RWPE2 (cell line): ENCODE data around the gene MITF.

Experiments used
- ATAC-seq: fragments of 200-7000 bp; cut with Tn5 transposase; 3 replicates; pipeline ENCODE4 v1.9.1; 2021; ENCODE audit warnings: low read depth
- DNase-seq: peaks from one replicate; pipeline ENCODE4 v3.0.0-alpha.2; 2020; ENCODE audit warnings: low spot score
- H3K27ac ChIP-seq: fragments of 450-650 bp; 2 replicates; pipeline ENCODE4 v1.5.1; 2017; ENCODE audit warnings: mild to moderate bottlenecking; ENCODE audit not compliant: poor library complexity, severe bottlenecking
- H3K27me3 ChIP-seq: fragments of 250-450 bp; sonication (Bioruptor Pico); 2 replicates; pipeline ENCODE4 v1.5.1; 2021; ENCODE audit warnings: mild to moderate bottlenecking, moderate library complexity; ENCODE audit not compliant: insufficient read depth, poor library complexity, severe bottlenecking
- H3K36me3 ChIP-seq: fragments of 250-450 bp; sonication (Bioruptor Pico); 2 replicates; pipeline ENCODE4 v1.5.1; 2020; ENCODE audit warnings: low read depth, mild to moderate bottlenecking, moderate library complexity
- H3K4me1 ChIP-seq: fragments of 250-450 bp; sonication (Bioruptor Pico); 2 replicates; pipeline ENCODE4 v1.5.1; 2021; ENCODE audit warnings: mild to moderate bottlenecking, moderate library complexity; ENCODE audit not compliant: insufficient read depth, poor library complexity, severe bottlenecking
- H3K4me3 ChIP-seq: fragments of 250-450 bp; sonication (Bioruptor Pico); 2 replicates; pipeline ENCODE4 v1.5.1; 2021; ENCODE audit warnings: mild to moderate bottlenecking, moderate library complexity; ENCODE audit not compliant: severe bottlenecking
- H3K9me3 ChIP-seq: fragments of 250-450 bp; sonication (Bioruptor Pico); 2 replicates; pipeline ENCODE4 v1.5.1; 2021; ENCODE audit warnings: mild to moderate bottlenecking, moderate library complexity; ENCODE audit not compliant: severe bottlenecking
- TF ChIP-seq, protein P1 (sequence below): fragments of 450-650 bp; IDR thresholded peaks from one replicate; pipeline ENCODE4 v1.5.1; 2017; ENCODE audit warnings: mild to moderate bottlenecking, moderate library complexity; ENCODE audit not compliant: poor library complexity, severe bottlenecking

The MITF gene

DNA sequence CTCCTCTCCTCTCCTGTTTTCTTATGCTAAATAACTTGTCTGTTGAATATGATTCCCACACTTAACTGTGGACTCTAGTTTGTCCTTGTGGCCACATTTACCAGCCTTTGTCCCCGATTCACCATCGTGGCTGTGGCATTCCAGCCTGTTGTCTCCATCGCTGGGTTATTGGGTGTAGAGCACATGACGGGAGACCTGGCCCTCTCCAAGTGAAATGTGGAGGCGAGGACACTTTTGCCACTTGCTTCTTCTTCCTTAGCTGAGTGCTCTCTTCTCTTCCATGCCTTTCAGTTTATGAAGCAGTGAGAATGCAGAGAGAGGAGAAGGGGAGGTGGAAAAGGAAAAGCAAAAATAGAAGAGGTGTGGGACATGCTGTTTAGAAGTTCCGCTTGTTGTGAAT is 198.8 kb downstream of the MITF start:
- TF ChIP-seq, protein P1, sequence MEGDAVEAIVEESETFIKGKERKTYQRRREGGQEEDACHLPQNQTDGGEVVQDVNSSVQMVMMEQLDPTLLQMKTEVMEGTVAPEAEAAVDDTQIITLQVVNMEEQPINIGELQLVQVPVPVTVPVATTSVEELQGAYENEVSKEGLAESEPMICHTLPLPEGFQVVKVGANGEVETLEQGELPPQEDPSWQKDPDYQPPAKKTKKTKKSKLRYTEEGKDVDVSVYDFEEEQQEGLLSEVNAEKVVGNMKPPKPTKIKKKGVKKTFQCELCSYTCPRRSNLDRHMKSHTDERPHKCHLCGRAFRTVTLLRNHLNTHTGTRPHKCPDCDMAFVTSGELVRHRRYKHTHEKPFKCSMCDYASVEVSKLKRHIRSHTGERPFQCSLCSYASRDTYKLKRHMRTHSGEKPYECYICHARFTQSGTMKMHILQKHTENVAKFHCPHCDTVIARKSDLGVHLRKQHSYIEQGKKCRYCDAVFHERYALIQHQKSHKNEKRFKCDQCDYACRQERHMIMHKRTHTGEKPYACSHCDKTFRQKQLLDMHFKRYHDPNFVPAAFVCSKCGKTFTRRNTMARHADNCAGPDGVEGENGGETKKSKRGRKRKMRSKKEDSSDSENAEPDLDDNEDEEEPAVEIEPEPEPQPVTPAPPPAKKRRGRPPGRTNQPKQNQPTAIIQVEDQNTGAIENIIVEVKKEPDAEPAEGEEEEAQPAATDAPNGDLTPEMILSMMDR: no peak
- H3K27me3 ChIP-seq: no peaks in the 10 kb centered on the region
- no peaks in the 10 kb centered on the region for H3K4me1 ChIP-seq
- no peak overlapping the region for H3K4me3 ChIP-seq
- no peak for ATAC-seq
- H3K9me3 ChIP-seq: no peaks in the 10 kb centered on the region
- DNase-seq: no peak
- H3K27ac ChIP-seq: no peak overlapping the region
- H3K36me3 ChIP-seq: no peaks in the 10 kb centered on the region

DNA sequence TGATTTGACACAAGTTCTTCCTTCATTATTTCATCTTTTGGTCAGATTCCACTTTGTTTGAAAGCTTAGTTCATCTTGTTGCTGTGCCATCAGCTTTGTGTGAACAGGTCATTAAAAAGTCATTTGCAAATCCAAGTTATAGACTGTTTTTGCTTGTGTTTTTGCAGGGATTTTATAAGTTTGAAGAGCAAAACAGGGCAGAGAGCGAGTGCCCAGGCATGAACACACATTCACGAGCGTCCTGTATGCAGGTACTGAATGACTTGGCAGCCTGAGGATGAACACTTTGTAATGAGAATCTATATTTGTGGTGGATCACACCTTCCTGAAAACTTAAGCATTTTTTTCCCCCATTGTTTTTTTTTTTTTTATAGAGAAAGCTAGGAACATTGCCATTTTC is 199.7 kb downstream of the MITF start:
- Histone ChIP-seq H3K27ac (no peak overlapping the region), H3K36me3 (no peaks in the 10 kb centered on the region), H3K4me1 (no peaks in the 10 kb centered on the region), H3K4me3 (no peak overlapping the region), H3K27me3 (no peaks in the 10 kb centered on the region), H3K9me3 (no peaks in the 10 kb centered on the region)
- TF ChIP-seq, protein P1: no peak
- DNase-seq (no peak), ATAC-seq (no peak)

DNA sequence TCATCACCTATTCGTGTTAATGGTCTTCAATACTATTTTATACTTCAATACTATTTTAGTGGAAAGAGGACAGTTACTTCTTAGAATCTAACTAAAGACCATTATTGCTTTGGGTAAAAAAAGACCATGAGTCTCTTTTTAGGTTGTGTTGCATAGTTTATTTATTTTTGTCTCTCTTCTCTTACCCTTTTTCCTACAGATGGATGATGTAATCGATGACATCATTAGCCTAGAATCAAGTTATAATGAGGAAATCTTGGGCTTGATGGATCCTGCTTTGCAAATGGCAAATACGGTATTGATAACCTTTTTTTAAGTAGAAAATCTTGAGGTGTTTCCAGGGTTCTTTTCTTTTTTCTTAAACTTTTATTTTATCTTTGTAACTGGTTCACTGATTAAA is 201.8 kb downstream of the MITF start:
- no peaks in the 10 kb centered on the region for H3K36me3 ChIP-seq
- TF ChIP-seq, protein P1: no peak
- H3K4me1 ChIP-seq: no peaks in the 10 kb centered on the region
- ATAC-seq (no peak), DNase-seq (no peak)
- no peak overlapping the region for H3K4me3 ChIP-seq
- no peaks in the 10 kb centered on the region for H3K9me3 ChIP-seq
- no peaks in the 10 kb centered on the region for H3K27me3 ChIP-seq
- H3K27ac ChIP-seq: no peak overlapping the region

DNA sequence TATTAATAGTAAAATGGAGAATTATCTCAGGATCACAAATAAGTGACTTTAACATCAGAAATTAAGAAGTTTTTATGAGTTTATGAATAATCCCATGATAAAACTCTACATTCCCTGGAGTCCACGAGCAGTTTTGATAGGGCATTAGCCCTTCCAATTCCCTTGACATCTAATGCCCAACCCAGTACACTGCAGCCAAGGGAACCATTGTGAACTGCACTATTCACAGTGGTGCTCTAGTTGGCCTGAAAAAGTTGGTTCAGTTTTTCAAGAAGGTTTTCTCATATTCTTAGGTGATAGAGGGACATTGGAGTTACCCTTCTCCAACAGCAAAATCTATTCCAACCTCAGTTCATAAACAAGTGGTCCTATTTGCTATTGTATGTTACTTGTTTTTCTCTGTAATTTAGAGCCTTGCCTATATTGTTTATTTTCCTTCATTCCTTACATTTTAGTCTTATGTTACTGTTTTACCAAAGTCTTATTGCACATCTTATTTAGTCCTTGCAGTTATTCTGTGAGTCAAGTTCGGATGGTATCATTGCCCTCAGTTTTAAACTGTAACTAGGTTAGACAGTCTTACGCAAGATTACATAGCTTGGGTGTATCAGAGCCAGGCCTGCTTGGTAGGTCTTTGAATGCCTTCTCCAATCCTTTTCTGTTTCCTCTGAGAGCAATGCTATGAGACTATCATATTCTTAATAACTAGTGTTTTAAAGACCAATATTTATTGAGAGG is 202.3 kb downstream of the MITF start:
- Histone ChIP-seq H3K27me3 (no peaks in the 10 kb centered on the region), H3K36me3 (no peaks in the 10 kb centered on the region), H3K4me3 (no peak overlapping the region), H3K27ac (no peak overlapping the region), H3K9me3 (no peaks in the 10 kb centered on the region), H3K4me1 (no peaks in the 10 kb centered on the region)
- ATAC-seq (no peak), DNase-seq (no peak)
- TF ChIP-seq, protein P1: no peak

DNA sequence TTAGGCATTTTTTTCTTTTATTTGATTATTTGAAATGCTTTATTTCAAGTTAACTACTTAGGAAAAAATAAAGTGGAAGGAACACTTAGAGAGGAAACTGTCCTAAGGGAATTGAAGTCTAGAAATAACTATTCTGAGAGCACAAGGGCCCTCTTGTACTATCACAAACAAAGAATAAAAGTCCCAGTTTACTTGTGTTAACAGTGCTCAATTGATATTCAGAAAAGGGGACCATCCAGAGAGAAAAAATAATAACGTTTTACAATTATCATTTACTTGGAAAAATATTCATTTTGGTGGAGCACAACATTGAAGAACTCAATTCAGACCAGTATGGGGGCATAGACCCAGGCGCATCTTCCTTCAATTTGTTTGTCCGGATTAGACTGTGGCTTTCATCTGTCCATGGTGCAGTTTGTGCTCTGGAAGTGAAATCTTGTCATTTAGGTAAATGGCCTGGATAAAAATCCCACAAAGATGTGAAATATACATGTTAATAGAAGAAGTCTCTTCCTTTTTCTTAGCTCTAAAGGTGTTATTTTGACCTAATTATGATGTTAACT is 205.7 kb downstream of the MITF start:
- H3K27me3 ChIP-seq: no peaks in the 10 kb centered on the region
- no peak overlapping the region for H3K27ac ChIP-seq
- TF ChIP-seq, protein P1: no peak
- no peak overlapping the region for H3K4me3 ChIP-seq
- no peaks in the 10 kb centered on the region for H3K4me1 ChIP-seq
- ATAC-seq (no peak), DNase-seq (no peak)
- H3K9me3 ChIP-seq: no peaks in the 10 kb centered on the region
- H3K36me3 ChIP-seq: no peaks in the 10 kb centered on the region
